Type B pancreatic cell (in vitro differentiated cells): ENCODE data around the gene EPN1. TPM values are rescaled to one million over a fixed set of nuclear protein-coding genes. Genes with fewer than 3 reads are reported as not detected.
A peak's percentile ranks its signal among the peaks of the same experiment; 100 is the strongest.

ENCODE experiments used
- DNase-seq: peaks from one replicate; pipeline ENCODE4 v3.0.0; 2021; ENCODE audit warnings: mixed read lengths; ENCODE audit not compliant: unreplicated experiment; ENCODE audit errors: extremely low spot score
- H3K27ac Mint-ChIP-seq: 2 replicates; pipeline ENCODE4 v1.8.0; 2021; ENCODE audit warnings: mild to moderate bottlenecking, mixed read lengths
- H3K27me3 Mint-ChIP-seq: 2 replicates; pipeline ENCODE4 v1.8.0; 2021; ENCODE audit warnings: mixed read lengths
- H3K36me3 Mint-ChIP-seq: 2 replicates; pipeline ENCODE4 v1.8.0; 2021; ENCODE audit warnings: mixed read lengths
- H3K4me1 Mint-ChIP-seq: one replicate; pipeline ENCODE4 v1.8.0; 2021; ENCODE audit warnings: mixed read lengths; ENCODE audit not compliant: unreplicated experiment
- H3K4me3 Mint-ChIP-seq: 2 replicates; pipeline ENCODE4 v1.8.0; 2021; ENCODE audit warnings: mild to moderate bottlenecking, mixed read lengths
- H3K9me3 Mint-ChIP-seq: 2 replicates; pipeline ENCODE4 v1.8.0; 2021; ENCODE audit warnings: mixed read lengths
- total RNA-seq: library from RNA; stranded (reverse); gene quantifications from 2 replicates; pipeline ENCODE4 v1.2.1, GENCODE V29; 2021; ENCODE audit warnings: low replicate concordance
- TF ChIP-seq, protein P1 (sequence below): fragments of 200-600 bp; sonication (generic); conservative IDR thresholded peaks from 2 replicates; pipeline ENCODE4 v1.5.0; 2021; ENCODE audit warnings: antibody characterized with exemption, mild to moderate bottlenecking

EPN1 gene
- total RNA-seq, 1 donor from 2014 or later = 121 TPM

DNA sequence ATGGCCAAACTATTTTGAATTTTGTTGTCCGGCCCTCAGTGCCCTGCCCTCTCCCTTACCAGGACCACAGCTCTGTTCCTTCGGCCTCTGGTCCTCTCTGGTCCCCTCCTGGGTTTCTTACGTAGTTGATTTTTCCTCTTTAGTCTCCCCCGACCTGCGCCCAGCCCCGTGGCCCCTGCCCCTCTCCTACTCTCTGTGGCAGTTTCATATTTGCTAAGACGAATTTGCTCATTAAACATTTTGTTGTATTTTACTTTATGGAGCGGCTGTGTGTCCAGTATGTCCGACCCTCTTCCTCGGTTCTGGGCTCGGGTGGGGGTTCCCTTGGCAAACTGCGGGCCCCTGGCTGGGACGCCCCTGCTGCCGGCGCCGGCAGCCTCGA, 576 bp upstream of the EPN1 start:
- H3K27ac Mint-ChIP-seq = peak overlapping the region; percentile 82

DNA sequence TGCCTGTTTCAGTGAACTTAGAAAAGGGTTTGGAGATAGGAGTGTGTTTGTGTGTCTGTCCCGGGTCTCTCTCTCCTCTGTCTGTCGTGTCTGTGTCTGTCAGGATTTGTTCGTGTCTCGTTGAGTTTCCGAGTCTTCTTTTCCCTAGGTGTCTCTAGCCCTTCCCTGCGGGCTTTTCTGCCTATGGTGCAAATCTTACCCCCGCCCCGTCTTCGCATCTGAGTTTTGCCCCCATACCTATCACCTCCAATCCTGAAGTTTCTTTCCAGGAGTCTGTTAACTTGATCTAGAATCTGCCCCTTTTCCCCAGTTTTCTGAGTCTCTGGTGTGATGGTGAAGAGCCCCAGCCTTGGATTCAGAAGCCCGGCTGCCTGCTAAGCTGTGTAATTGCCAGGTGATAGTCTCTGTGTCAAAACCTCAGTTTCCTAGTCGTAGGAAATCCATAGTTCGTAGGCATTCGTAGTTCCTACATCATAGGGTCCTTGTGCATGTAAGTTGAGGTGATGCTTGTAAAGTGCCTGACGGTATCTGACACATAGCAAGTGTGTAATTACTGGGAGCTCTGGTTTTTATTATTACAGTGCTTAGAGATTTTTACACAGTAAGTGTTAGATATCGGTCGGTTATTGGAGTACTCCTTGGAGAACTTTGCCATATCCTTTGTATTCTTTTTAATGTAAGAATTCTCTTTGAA, 782 bp downstream of the EPN1 start:
- TF ChIP-seq, protein P1, sequence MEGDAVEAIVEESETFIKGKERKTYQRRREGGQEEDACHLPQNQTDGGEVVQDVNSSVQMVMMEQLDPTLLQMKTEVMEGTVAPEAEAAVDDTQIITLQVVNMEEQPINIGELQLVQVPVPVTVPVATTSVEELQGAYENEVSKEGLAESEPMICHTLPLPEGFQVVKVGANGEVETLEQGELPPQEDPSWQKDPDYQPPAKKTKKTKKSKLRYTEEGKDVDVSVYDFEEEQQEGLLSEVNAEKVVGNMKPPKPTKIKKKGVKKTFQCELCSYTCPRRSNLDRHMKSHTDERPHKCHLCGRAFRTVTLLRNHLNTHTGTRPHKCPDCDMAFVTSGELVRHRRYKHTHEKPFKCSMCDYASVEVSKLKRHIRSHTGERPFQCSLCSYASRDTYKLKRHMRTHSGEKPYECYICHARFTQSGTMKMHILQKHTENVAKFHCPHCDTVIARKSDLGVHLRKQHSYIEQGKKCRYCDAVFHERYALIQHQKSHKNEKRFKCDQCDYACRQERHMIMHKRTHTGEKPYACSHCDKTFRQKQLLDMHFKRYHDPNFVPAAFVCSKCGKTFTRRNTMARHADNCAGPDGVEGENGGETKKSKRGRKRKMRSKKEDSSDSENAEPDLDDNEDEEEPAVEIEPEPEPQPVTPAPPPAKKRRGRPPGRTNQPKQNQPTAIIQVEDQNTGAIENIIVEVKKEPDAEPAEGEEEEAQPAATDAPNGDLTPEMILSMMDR = no peak
- Mint-ChIP-seq H3K36me3 (peaks cover 7% of the 10 kb centered on the region), H3K27ac (peak overlapping the region; percentile 93), H3K27me3 (no peaks in the 10 kb centered on the region), H3K4me1 (peaks cover 22% of the 10 kb centered on the region), H3K9me3 (no peaks in the 10 kb centered on the region), H3K4me3 (peak overlapping the region; percentile 97)
- DNase-seq = no peak

More for the DNA sequence above, 576 bp upstream of the EPN1 start:
- H3K9me3 Mint-ChIP-seq = no peaks in the 10 kb centered on the region
- peaks cover 22% of the 10 kb centered on the region for H3K4me1 Mint-ChIP-seq
- TF ChIP-seq, protein P1 = no peak
- H3K27me3 Mint-ChIP-seq = no peaks in the 10 kb centered on the region
- peak overlapping the region; percentile 80 for H3K4me3 Mint-ChIP-seq
- peaks cover 4% of the 10 kb centered on the region for H3K36me3 Mint-ChIP-seq
- no peak for DNase-seq

DNA sequence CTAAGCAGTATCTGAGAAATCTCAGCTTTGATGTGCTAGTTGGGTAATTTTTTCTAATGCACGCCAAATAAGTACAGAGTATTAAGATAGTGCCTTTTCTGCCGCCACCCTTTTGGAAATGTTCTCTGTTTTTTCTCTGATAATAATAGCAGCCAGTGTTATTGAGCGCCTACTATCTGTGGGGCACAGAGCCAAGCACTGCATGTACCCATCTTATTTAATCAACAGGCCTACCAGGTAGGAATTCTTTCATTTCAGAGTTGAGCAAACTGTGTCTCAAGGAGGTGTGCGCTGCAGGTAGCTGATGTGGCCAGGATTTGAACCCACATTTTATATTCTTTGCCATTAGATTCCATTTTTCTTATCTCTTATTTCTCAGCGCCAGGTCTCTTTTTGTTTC, 1.4 kb downstream of the EPN1 start:
- Mint-ChIP-seq H3K27ac (peak overlapping the region; percentile 93), H3K36me3 (peaks cover 7% of the 10 kb centered on the region), H3K4me3 (peak overlapping the region; percentile 97), H3K27me3 (no peaks in the 10 kb centered on the region), H3K9me3 (no peaks in the 10 kb centered on the region), H3K4me1 (peaks cover 22% of the 10 kb centered on the region)
- no peak for DNase-seq
- TF ChIP-seq, protein P1 = no peak

DNA sequence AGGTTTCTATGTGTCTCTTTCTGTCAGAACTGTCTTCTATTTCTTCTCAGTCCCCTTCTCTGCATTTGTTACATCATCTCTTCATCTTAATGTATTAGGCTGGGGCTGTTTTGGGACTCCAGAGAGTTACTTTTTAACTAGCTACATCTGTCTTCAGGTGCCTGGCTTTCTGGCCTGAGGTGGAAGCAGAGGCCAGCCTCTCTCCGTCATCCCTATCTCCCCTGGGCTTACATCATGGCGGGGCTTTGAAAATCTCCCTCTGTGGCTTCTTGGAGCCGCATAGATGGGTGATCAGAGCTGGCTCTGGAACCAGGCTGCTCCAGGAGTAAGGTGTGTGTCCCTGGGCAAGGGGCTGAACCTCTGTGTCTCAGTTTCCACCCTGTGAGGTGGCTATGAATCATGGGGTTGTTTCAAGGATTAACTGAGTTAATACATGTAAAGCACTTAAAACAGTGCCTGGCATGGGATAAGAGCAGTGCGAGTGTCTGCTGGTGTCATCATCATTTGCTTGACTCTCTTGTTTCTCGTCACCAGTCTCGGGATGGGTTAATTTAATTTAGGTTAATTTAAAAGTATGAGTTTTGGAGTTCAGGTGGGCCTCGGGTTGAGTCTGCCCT, 2.0 kb downstream of the EPN1 start:
- Mint-ChIP-seq H3K4me1 (peaks cover 22% of the 10 kb centered on the region), H3K36me3 (peaks cover 7% of the 10 kb centered on the region), H3K9me3 (no peaks in the 10 kb centered on the region), H3K27ac (peak overlapping the region; percentile 93), H3K27me3 (no peaks in the 10 kb centered on the region), H3K4me3 (peak overlapping the region; percentile 97)
- TF ChIP-seq, protein P1 = no peak
- no peak for DNase-seq

- peak overlapping the region; percentile 93 for H3K27ac Mint-ChIP-seq
- peaks cover 22% of the 10 kb centered on the region for H3K4me1 Mint-ChIP-seq
- H3K4me3 Mint-ChIP-seq = peak overlapping the region; percentile 97
- H3K27me3 Mint-ChIP-seq = no peaks in the 10 kb centered on the region
- H3K36me3 Mint-ChIP-seq = peaks cover 7% of the 10 kb centered on the region
- no peak for DNase-seq
- TF ChIP-seq, protein P1 = no peak
- H3K9me3 Mint-ChIP-seq = no peaks in the 10 kb centered on the region
These were observed 2.6 kb downstream of the EPN1 start for GRCh38 chr19:55677572-55678028.
